Hepatic stellate cell (primary cell): ENCODE data around the gene MYBPHL.

Source experiments
- DNase-seq: peaks from one replicate; pipeline ENCODE4 v3.0.0; 2011; ENCODE audit warnings: low spot score

MYBPHL gene

GRCh38 chr1:109306832-109307273, at the start of gene MYBPHL:
MYBPHL (minus strand) TSS chr1:109307011; CDS start chr1:109306991, 20 bp downstream.
- DNase-seq: no peak

GRCh38 chr1:109356505-109356904, 49.7 kb upstream of the MYBPHL start:
- no peak for DNase-seq

- DNase-seq: no peak
Observed at GRCh38 chr1:109354929-109355328, 48.1 kb upstream of the MYBPHL start.

- DNase-seq: no peak
Observed at GRCh38 chr1:109351457-109351856, 44.6 kb upstream of the MYBPHL start.

GRCh38 chr1:109350655-109351054, 43.8 kb upstream of the MYBPHL start:
- no peak for DNase-seq

- DNase-seq: no peak
Observed at GRCh38 chr1:109350182-109350581, 43.4 kb upstream of the MYBPHL start.

GRCh38 chr1:109347511-109347910, 40.7 kb upstream of the MYBPHL start:
- DNase-seq: no peak

GRCh38 chr1:109341944-109342930, 35.4 kb upstream of the MYBPHL start:
- no peak for DNase-seq

- no peak for DNase-seq
Observed at GRCh38 chr1:109338608-109339007, 31.8 kb upstream of the MYBPHL start.

- DNase-seq: no peak
Observed at GRCh38 chr1:109338091-109338490, 31.3 kb upstream of the MYBPHL start.

GRCh38 chr1:109335091-109335490, 28.3 kb upstream of the MYBPHL start:
- DNase-seq: no peak

GRCh38 chr1:109331113-109331512, 24.3 kb upstream of the MYBPHL start:
- no peak for DNase-seq

GRCh38 chr1:109327285-109327684, 20.5 kb upstream of the MYBPHL start:
- no peak for DNase-seq

- no peak for DNase-seq
Observed at GRCh38 chr1:109322974-109323373, 16.2 kb upstream of the MYBPHL start.

GRCh38 chr1:109319114-109319513, 12.3 kb upstream of the MYBPHL start:
- DNase-seq: no peak

GRCh38 chr1:109316506-109316905, 9.7 kb upstream of the MYBPHL start:
- DNase-seq: no peak

- DNase-seq: no peak
Observed at GRCh38 chr1:109315288-109315687, 8.5 kb upstream of the MYBPHL start.

- no peak for DNase-seq
Observed at GRCh38 chr1:109314795-109315194, 8.0 kb upstream of the MYBPHL start.

GRCh38 chr1:109312978-109313775, 6.4 kb upstream of the MYBPHL start:
- no peak for DNase-seq

GRCh38 chr1:109312246-109312645, 5.4 kb upstream of the MYBPHL start:
- no peak for DNase-seq

- no peak for DNase-seq
Observed at GRCh38 chr1:109309347-109309746, 2.5 kb upstream of the MYBPHL start.

GRCh38 chr1:109307274-109308021, 637 bp upstream of the MYBPHL start:
- no peak for DNase-seq
